HepG2 (cell line): ENCODE results near the gene GOLGA3. TPM values are rescaled to one million over a fixed set of nuclear protein-coding genes. Genes with fewer than 3 reads are reported as not detected.

Experiments used
- ADNP ChIP-seq: sonication (generic); formaldehyde crosslinking; IDR thresholded peaks from 2 replicates; pipeline ENCODE4 v1.4.0; 2020; ENCODE audit warnings: missing genetic modification reagents
- CC2D1A ChIP-seq: sonication (generic); formaldehyde crosslinking; IDR thresholded peaks from 2 replicates; pipeline ENCODE4 v1.8.1; 2023; ENCODE audit warnings: mild to moderate bottlenecking, missing genetic modification reagents
- CHCHD3 ChIP-seq: sonication (generic); formaldehyde crosslinking; IDR thresholded peaks from 2 replicates; pipeline ENCODE4 v1.8.0; 2022; ENCODE audit warnings: mild to moderate bottlenecking, missing genetic modification reagents, moderate library complexity
- CSRNP1 ChIP-seq: sonication (generic); formaldehyde crosslinking; IDR thresholded peaks from 2 replicates; pipeline ENCODE4 v1.8.1; 2023; ENCODE audit warnings: mild to moderate bottlenecking, missing genetic modification reagents
- ELF3 ChIP-seq: IDR thresholded peaks from 2 replicates; pipeline ENCODE4 v1.6.1; 2016; ENCODE audit warnings: missing genetic modification reagents, missing compliant biosample characterization
- ESRRA ChIP-seq: sonication (generic); formaldehyde crosslinking; IDR thresholded peaks from 2 replicates; pipeline ENCODE4 v1.5.1; 2020; ENCODE audit warnings: mild to moderate bottlenecking, low read depth, missing genetic modification reagents
- FOXA3 ChIP-seq: IDR thresholded peaks from 2 replicates; pipeline ENCODE4 v1.6.1; 2016; ENCODE audit warnings: missing genetic modification reagents, missing compliant biosample characterization
- MED13 ChIP-seq: sonication (generic); formaldehyde crosslinking; IDR thresholded peaks from 2 replicates; pipeline ENCODE4 v1.5.0; 2020; ENCODE audit warnings: missing genetic modification reagents
- PRDM15 ChIP-seq: sonication (generic); formaldehyde crosslinking; IDR thresholded peaks from 2 replicates; pipeline ENCODE4 v1.4.0; 2020; ENCODE audit warnings: missing genetic modification reagents
- RXRB ChIP-seq: IDR thresholded peaks from 2 replicates; pipeline ENCODE4 v1.6.1; 2016; ENCODE audit warnings: borderline replicate concordance, missing genetic modification reagents, missing compliant biosample characterization
- SMARCC2 ChIP-seq: fragments of 450-650 bp; IDR thresholded peaks from 2 replicates; pipeline ENCODE4 v1.6.1; 2017; ENCODE audit warnings: antibody characterized with exemption, mild to moderate bottlenecking
- ZBTB20 ChIP-seq: sonication (generic); formaldehyde crosslinking; IDR thresholded peaks from 2 replicates; pipeline ENCODE4 v1.8.1; 2023; ENCODE audit warnings: missing genetic modification reagents, low read depth, mild to moderate bottlenecking, borderline replicate concordance
- ZBTB42 ChIP-seq: sonication (generic); formaldehyde crosslinking; IDR thresholded peaks from 2 replicates; pipeline ENCODE4 v1.5.0; 2020; ENCODE audit warnings: mild to moderate bottlenecking, missing genetic modification reagents
- ZBTB43 ChIP-seq: sonication (generic); formaldehyde crosslinking; conservative IDR thresholded peaks from 2 replicates; pipeline ENCODE4 v1.4.0; 2020; ENCODE audit warnings: missing genetic modification reagents
- ZBTB44 ChIP-seq: sonication (generic); formaldehyde crosslinking; IDR thresholded peaks from 2 replicates; pipeline ENCODE4 v1.4.0; 2020; ENCODE audit warnings: missing genetic modification reagents
- ZNF256 ChIP-seq: sonication (generic); formaldehyde crosslinking; conservative IDR thresholded peaks from 2 replicates; pipeline ENCODE4 v1.4.0; 2020; ENCODE audit warnings: missing genetic modification reagents
- ZNF30 ChIP-seq: sonication (generic); formaldehyde crosslinking; IDR thresholded peaks from 2 replicates; pipeline ENCODE4 v1.5.0; 2020; ENCODE audit warnings: mild to moderate bottlenecking, missing genetic modification reagents
- ZNF766 ChIP-seq: sonication (generic); formaldehyde crosslinking; IDR thresholded peaks from 2 replicates; pipeline ENCODE4 v1.5.0; 2020; ENCODE audit warnings: missing genetic modification reagents, borderline replicate concordance
- ZNF788 ChIP-seq: sonication (generic); formaldehyde crosslinking; IDR thresholded peaks from 2 replicates; pipeline ENCODE4 v1.5.0; 2020; ENCODE audit warnings: mild to moderate bottlenecking, missing genetic modification reagents, borderline replicate concordance
- ZNF792 ChIP-seq: IDR thresholded peaks from 2 replicates; pipeline ENCODE4 v1.6.1; 2016
- polyA plus RNA-seq, 8 experiments: library from polyadenylated mRNA; depleted of rRNA in 3 of 8; stranded (reverse) in 7 of 8; unstranded in 1 of 8; fragments of >200 nt; fragmentation: Illumina TruSeq in 4 of 8; extraction: Trizol in 4 of 8; gene quantifications; 2 replicates each; pipeline versions ENCODE4 v1.2.1 to v1.2.3, GENCODE V29; 2011 to 2016; ENCODE audit warnings: low read depth in 4 of 8, missing spikeins in 1 of 8, mixed read lengths in 1 of 8; ENCODE audit not compliant: insufficient read depth in 1 of 8
- total RNA-seq, 5 experiments: library from RNA; depleted of rRNA; stranded (reverse); fragments of >200 nt; fragmentation: Illumina TruSeq; extraction: Trizol; gene quantifications; 2 replicates each; pipeline ENCODE4 v1.2.3, GENCODE V29; 2016; ENCODE audit warnings: low read depth in 1 of 5

The GOLGA3 gene
- total and polyA plus RNA-seq, 2 of the 13 experiments (the other 11 are each of a cell fraction or from before 2014, with no cell fraction given): 22.0 to 43.0 TPM

GRCh38 chr12:132828706-132829534, at the start of gene GOLGA3 (continued):
- no peak for TF ChIP-seq ZBTB44 (CRISPR knock-in tag)
- no peak for TF ChIP-seq SMARCC2
- TF ChIP-seq ZBTB43 (CRISPR knock-in tag): no peak
- TF ChIP-seq ESRRA (CRISPR knock-in tag): no peak
- TF ChIP-seq PRDM15 (CRISPR knock-in tag): no peak
- no peak for TF ChIP-seq ZNF766 (CRISPR knock-in tag)
- no peak for TF ChIP-seq ZBTB20 (CRISPR knock-in tag)
- TF ChIP-seq CHCHD3 (CRISPR knock-in tag): no peak
- peak; percentile 74 for TF ChIP-seq ZNF256 (CRISPR knock-in tag)
- peak; percentile 88 for TF ChIP-seq ZNF788 (CRISPR knock-in tag)
- no peak for TF ChIP-seq ADNP (CRISPR knock-in tag)
- TF ChIP-seq ZBTB42: no peak
- no peak for TF ChIP-seq CC2D1A (CRISPR knock-in tag)
- TF ChIP-seq ELF3 (CRISPR knock-in tag): peak; percentile 53; the same call in 1 of the 2 replicates
- TF ChIP-seq ZNF792: peak; percentile 63; the same call in 1 of the 2 replicates
- peak; percentile 48 for TF ChIP-seq FOXA3
- TF ChIP-seq RXRB (CRISPR knock-in tag): peak; percentile 59
- TF ChIP-seq ZNF30 (CRISPR knock-in tag): no peak
- TF ChIP-seq MED13 (CRISPR knock-in tag): no peak
- TF ChIP-seq CSRNP1 (CRISPR knock-in tag): peak; percentile 65; the same call in 1 of the 2 replicates
